HCT116 (cell line): ENCODE measurements around the gene MRPS18A. TPM values are rescaled to one million over a fixed set of nuclear protein-coding genes. Genes with fewer than 3 reads are reported as not detected.

Experiments used
- ATAC-seq: fragments of 200-7000 bp; cut with Tn5 transposase; 2 replicates; pipeline ENCODE4 v1.9.1; 2020; ENCODE audit warnings: mild to moderate bottlenecking, moderate library complexity
- BruUV-seq: library from RNA; stranded (reverse); fragments of 400-500 nt; replicated peaks from 2 replicates; lab custom pipeline; 2021; lab: Mats Ljungman, UMichigan
- CTCF ChIA-PET: fragments of 300-600 bp; sonication (Branson Sonifier 250); formaldehyde crosslinking; loops from one replicate; lab custom pipeline; 2021; ENCODE audit warnings: antibody characterized with exemption; lab: Charles Lee
- POLR2A ChIA-PET: fragments of 300-600, 350-600 bp; sonication (Branson Sonifier 250); formaldehyde crosslinking; loops from one replicate; lab custom pipeline; 2021; ENCODE audit warnings: antibody characterized with exemption; lab: Charles Lee
- RAD21 ChIA-PET, 2 experiments: fragments of 300-600 bp; sonication (Branson Sonifier 250); formaldehyde crosslinking; loops; one replicate each; lab custom pipeline; 2023; ENCODE audit warnings: low total read pairs in 2 of 2; ENCODE audit not compliant: uncharacterized antibody in 2 of 2, unreplicated experiment in 2 of 2, low non-redundant PET in 1 of 2; lab: Charles Lee
- DNase-seq: peaks from one replicate; pipeline ENCODE4 v3.0.0-alpha.2; 2010; ENCODE audit warnings: low read depth, low spot score
- H2AFZ ChIP-seq: fragments of 200-600 bp; shearing (Covaris generic), sonication (generic); 2 replicates; pipeline ENCODE4 v1.6.1; 2017; ENCODE audit warnings: low read depth, mixed run types, mixed read lengths, antibody characterized with exemption, low read length; ENCODE audit not compliant: poor library complexity, severe bottlenecking
- H3K27ac ChIP-seq: 2 replicates; pipeline ENCODE4 v1.5.1; 2012; ENCODE audit warnings: low read depth, low read length
- H3K27me3 ChIP-seq: fragments of 200-600 bp; sonication (generic); 2 replicates; pipeline ENCODE4 v1.6.1; 2016; ENCODE audit warnings: mixed run types, low read length, mixed read lengths; ENCODE audit not compliant: insufficient read depth
- H3K36me3 ChIP-seq, 2 experiments: fragments of 200-500 bp in 1 of 2; fragments of 200-600 bp in 1 of 2; sonication (Bioruptor generic) in 1 of 2; sonication (generic) in 1 of 2; 2 replicates each; pipeline versions ENCODE4 v1.5.1 to v1.6.1; 2014 to 2016; ENCODE audit warnings: low read length in 2 of 2, inconsistent platforms in 1 of 2, mixed read lengths in 1 of 2, mixed run types in 1 of 2; ENCODE audit not compliant: insufficient read depth in 2 of 2, control insufficient read depth in 1 of 2
- H3K4me1 ChIP-seq, 2 experiments: fragments of 200-600 bp in 1 of 2; sonication (generic) in 1 of 2; 2 replicates each; pipeline versions ENCODE4 v1.5.1 to v1.6.1; 2012 to 2017; ENCODE audit warnings: low read length in 2 of 2, inconsistent platforms in 1 of 2, mild to moderate bottlenecking in 1 of 2, mixed read lengths in 1 of 2, mixed run types in 1 of 2, moderate library complexity in 1 of 2; ENCODE audit not compliant: insufficient read depth in 2 of 2, control insufficient read depth in 1 of 2
- H3K4me2 ChIP-seq: fragments of 200-600 bp; sonication (generic); 2 replicates; pipeline ENCODE4 v1.6.1; 2017; ENCODE audit warnings: mixed run types, low read length, mixed read lengths
- H3K4me3 ChIP-seq, 2 experiments: fragments of 200-600 bp in 1 of 2; sonication (generic) in 1 of 2; replicated peaks in 1 of 2; 2 replicates each; pipeline ENCODE4 v1.5.1; 2011 to 2016; ENCODE audit warnings: low read length in 2 of 2, control low read depth in 1 of 2, low read depth in 1 of 2, mild to moderate bottlenecking in 1 of 2, mixed read lengths in 1 of 2, mixed run types in 1 of 2
- H3K79me2 ChIP-seq: fragments of 200-600 bp; sonication (generic); 2 replicates; pipeline ENCODE4 v1.6.1; 2017; ENCODE audit warnings: mild to moderate bottlenecking, mixed run types, low read length, moderate library complexity, mixed read lengths; ENCODE audit not compliant: insufficient read depth
- H3K9ac ChIP-seq: fragments of 200-600 bp; sonication (generic); 2 replicates; pipeline ENCODE4 v1.6.1; 2016; ENCODE audit warnings: low read length, mixed read lengths
- H3K9me2 ChIP-seq: fragments of 200-600 bp; sonication (generic), shearing (Covaris generic); 2 replicates; pipeline ENCODE4 v1.6.1; 2017; ENCODE audit warnings: mixed run types, mild to moderate bottlenecking, moderate library complexity; ENCODE audit not compliant: insufficient read depth
- H3K9me3 ChIP-seq, 2 experiments: fragments of 200-500 bp in 1 of 2; fragments of 200-600 bp in 1 of 2; sonication (Bioruptor generic) in 1 of 2; sonication (generic) in 1 of 2; 2 replicates each; pipeline ENCODE4 v1.6.1; 2014 to 2017; ENCODE audit warnings: low read length in 2 of 2, mixed read lengths in 2 of 2, inconsistent platforms in 1 of 2, low read depth in 1 of 2, mild to moderate bottlenecking in 1 of 2, mixed run types in 1 of 2, moderate library complexity in 1 of 2; ENCODE audit not compliant: control insufficient read depth in 1 of 2, insufficient read depth in 1 of 2
- H4K20me1 ChIP-seq: fragments of 200-600 bp; sonication (generic), shearing (Covaris generic); 2 replicates; pipeline ENCODE4 v1.6.1; 2017; ENCODE audit warnings: mixed run types, mild to moderate bottlenecking, moderate library complexity; ENCODE audit not compliant: insufficient read depth
- ATF3 ChIP-seq: IDR thresholded peaks from 2 replicates; pipeline ENCODE4 v1.6.1; 2012
- CBX3 ChIP-seq: IDR thresholded peaks from 2 replicates; pipeline ENCODE4 v1.6.1; 2012; ENCODE audit warnings: low read depth
- CEBPB ChIP-seq: IDR thresholded peaks from 2 replicates; pipeline ENCODE4 v1.6.1; 2012; ENCODE audit warnings: low read depth
- CTCF ChIP-seq, 3 experiments: fragments of 200-600 bp in 1 of 3; sonication (generic) in 1 of 3; IDR thresholded peaks in 2 of 3; conservative IDR thresholded peaks in 1 of 3; 2 replicates each; pipeline ENCODE4 v1.5.1; 2012 to 2017; ENCODE audit warnings: low read depth in 2 of 3, low read length in 2 of 3, antibody characterized with exemption in 1 of 3, borderline replicate concordance in 1 of 3, control low read depth in 1 of 3, mild to moderate bottlenecking in 1 of 3, mixed read lengths in 1 of 3, mixed run types in 1 of 3, moderate library complexity in 1 of 3; ENCODE audit not compliant: insufficient read depth in 1 of 3
- EGR1 ChIP-seq: IDR thresholded peaks from 2 replicates; pipeline ENCODE4 v1.6.1; 2012; ENCODE audit warnings: low read depth
- EZH2 ChIP-seq: fragments of 200-600 bp; sonication (generic); IDR thresholded peaks from 2 replicates; pipeline ENCODE4 v1.6.1; 2017; ENCODE audit warnings: antibody characterized with exemption, mixed run types
- EZH2phosphoT487 ChIP-seq: fragments of 200-600 bp; IDR thresholded peaks from 2 replicates; pipeline ENCODE4 v1.6.1; 2018; ENCODE audit warnings: antibody characterized with exemption, borderline replicate concordance
- FOSL1 ChIP-seq: IDR thresholded peaks from 2 replicates; pipeline ENCODE4 v1.6.1; 2012; ENCODE audit warnings: low read depth
- JUND ChIP-seq: IDR thresholded peaks from 2 replicates; pipeline ENCODE4 v1.6.1; 2012
- MAX ChIP-seq: IDR thresholded peaks from 2 replicates; pipeline ENCODE4 v1.6.1; 2012
- POLR2AphosphoS5 ChIP-seq: IDR thresholded peaks from 2 replicates; pipeline ENCODE4 v1.6.1; 2011; ENCODE audit warnings: mild to moderate bottlenecking, low read depth, low read length, moderate library complexity
- SIN3A ChIP-seq: IDR thresholded peaks from 2 replicates; pipeline ENCODE4 v1.6.1; 2012; ENCODE audit warnings: low read depth
- SP1 ChIP-seq: IDR thresholded peaks from 2 replicates; pipeline ENCODE4 v1.6.1; 2012; ENCODE audit warnings: low read depth
- SRF ChIP-seq: IDR thresholded peaks from 2 replicates; pipeline ENCODE4 v1.6.1; 2012; ENCODE audit warnings: low read depth
- TCF7L2 ChIP-seq: IDR thresholded peaks from 2 replicates; pipeline ENCODE4 v1.7.0; 2011; ENCODE audit warnings: borderline replicate concordance, inconsistent platforms; ENCODE audit not compliant: insufficient read depth, insufficient read length; ENCODE audit errors: extremely low read depth
- YY1 ChIP-seq: IDR thresholded peaks from 2 replicates; pipeline ENCODE4 v1.6.1; 2011; ENCODE audit warnings: low read length, low read depth, moderate library complexity, mild to moderate bottlenecking; ENCODE audit not compliant: insufficient replicate concordance; ENCODE audit errors: extremely low read depth
- ZBTB33 ChIP-seq: IDR thresholded peaks from 2 replicates; pipeline ENCODE4 v1.6.1; 2011; ENCODE audit warnings: mild to moderate bottlenecking, low read length, moderate library complexity; ENCODE audit not compliant: insufficient replicate concordance; ENCODE audit errors: extremely low read depth
- ZFX ChIP-seq: fragments of 450-650 bp; IDR thresholded peaks from 2 replicates; pipeline ENCODE4 v1.6.1; 2017
- intact Hi-C: fragments of 100-400 bp; cut with micrococcal nuclease; formaldehyde crosslinking; loops from 2 replicates; pipeline ENCODE4 v1.10.0; 2022
- total RNA-seq: library from RNA; stranded (reverse); gene quantifications from one replicate; pipeline ENCODE4 v1.2.1, GENCODE V29; 2021; ENCODE audit not compliant: unreplicated experiment

MRPS18A gene
- total RNA-seq, 1 experiment from 2014 or later, result 63.0 TPM

- TF ChIP-seq ATF3, result no peak
- no peak for TF ChIP-seq JUND
- TF ChIP-seq CEBPB, result no peak
- TF ChIP-seq SRF, result no peak
Measured at GRCh38 chr6:43681303-43681702, 6.3 kb downstream of the MRPS18A start (continued).

GRCh38 chr6:43680308-43681200 is 7.0 kb downstream of the MRPS18A start:
- peaks cover 62% of the 10 kb centered on the region for H3K79me2 ChIP-seq
- H3K9me2 ChIP-seq, result no peaks in the 10 kb centered on the region
- ATAC-seq, result no peak
- H3K36me3 ChIP-seq, result peaks cover 23 to 37% of the 10 kb centered on the region in 2 experiments; a peak in 3 of 4 replicates
- no peak overlapping the region for H2AFZ ChIP-seq
- ChIA-PET CTCF (interaction anchor here (1.4 kb wide), 1 partner anchor 13 kb away, joined by 4 read pairs; no protein-coding TSS in a partner anchor), POLR2A (no interaction called here), RAD21 (no interaction called here)
- BruUV-seq, result no TSS peak
- no peak overlapping the region for H3K9ac ChIP-seq
- no peaks in the 10 kb centered on the region for H3K27me3 ChIP-seq
- H4K20me1 ChIP-seq, result no peaks in the 10 kb centered on the region
- no peaks in the 10 kb centered on the region for H3K9me3 ChIP-seq
- H3K4me3 ChIP-seq, result no peak overlapping the region
- H3K4me2 ChIP-seq, result no peak overlapping the region
- no peaks in the 10 kb centered on the region for H3K4me1 ChIP-seq
- no peak for DNase-seq
- intact Hi-C loops, result no loop called here
- H3K27ac ChIP-seq, result no peak overlapping the region
- TF ChIP-seq SP1 (no peak), ZFX (no peak), CBX3 (no peak), EZH2phosphoT487 (no peak), EGR1 (no peak), YY1 (no peak), JUND (no peak), CTCF (IDR thresholded peaks at IDR 0.05 in 2 of 3, conservative IDR thresholded peaks at IDR 0.05 in 1 of 3; ENCODE audit: borderline replicate concordance in 1 of 3, insufficient read depth in 1 of 3, low read depth in 2 of 3, low read length in 2 of 3) (no peak), TCF7L2 (no peak), MAX (no peak), SIN3A (no peak), POLR2AphosphoS5 (no peak), EZH2 (no peak), ZBTB33 (no peak), FOSL1 (no peak), CEBPB (no peak)
